H1 (cell line): ENCODE data around the gene LSM5. TPM values are rescaled to one million over a fixed set of nuclear protein-coding genes. Genes with fewer than 3 reads are reported as not detected.

Source experiments
- CTBP2 ChIP-seq: IDR thresholded peaks from 2 replicates; pipeline ENCODE4 v1.7.0; 2011; ENCODE audit warnings: borderline replicate concordance, mild to moderate bottlenecking, moderate library complexity, mixed read lengths, low read length; ENCODE audit not compliant: insufficient read depth, insufficient read length
- GABPA ChIP-seq: IDR thresholded peaks from 2 replicates; pipeline ENCODE4 v1.6.1; 2011; ENCODE audit warnings: mild to moderate bottlenecking, low read length, moderate library complexity, borderline replicate concordance; ENCODE audit not compliant: insufficient read depth
- POLR2A ChIP-seq, 2 experiments: IDR thresholded peaks; 1 replicate in 1 of 2; 2 replicates in 1 of 2; pipeline ENCODE4 v1.6.1; 2011; ENCODE audit warnings: low read depth in 2 of 2, low read length in 2 of 2, mild to moderate bottlenecking in 2 of 2; ENCODE audit errors: control extremely low read depth in 1 of 2
- USF2 ChIP-seq: IDR thresholded peaks from 2 replicates; pipeline ENCODE4 v1.6.1; 2011; ENCODE audit warnings: low read length, improper control_type of control experiment
- YY1 ChIP-seq: IDR thresholded peaks from 2 replicates; pipeline ENCODE4 v1.6.1; 2011; ENCODE audit warnings: low read depth, mild to moderate bottlenecking, low read length
- polyA plus RNA-seq, 7 experiments: library from polyadenylated mRNA; depleted of rRNA in 3 of 7; stranded (reverse) in 5 of 7; unstranded in 2 of 7; fragments of >200 nt in 5 of 7; fragments of 200-250 nt in 2 of 7; gene quantifications; 1 replicate in 5 of 7; 2 replicates in 1 of 7; 4 replicates in 1 of 7; pipeline versions ENCODE4 v1.2.1 to v1.2.3, GENCODE V29; 2011 to 2013; ENCODE audit warnings: missing spikeins in 2 of 7, mixed read lengths in 2 of 7
- total RNA-seq: library from RNA; stranded (reverse); fragmentation: NEBNext Ultra II Directional; extraction: Animal tissue kit (Norgen Biotek cat#: 25700); gene quantifications from 2 replicates; pipeline ENCODE4 v1.2.1, GENCODE V29; 2021
- TF ChIP-seq, protein P1 (sequence below): fragments of 300-600 bp; sonication (generic); IDR thresholded peaks from 2 replicates; pipeline ENCODE4 v1.7.1; 2012; ENCODE audit warnings: low read length, moderate library complexity, mild to moderate bottlenecking, inconsistent platforms; ENCODE audit not compliant: insufficient replicate concordance

LSM5 gene
- total and polyA plus RNA-seq, 2 of the 8 experiments (the other 6 are each of a cell fraction or from before 2014, with no cell fraction given): 58.9 to 103 TPM

DNA sequence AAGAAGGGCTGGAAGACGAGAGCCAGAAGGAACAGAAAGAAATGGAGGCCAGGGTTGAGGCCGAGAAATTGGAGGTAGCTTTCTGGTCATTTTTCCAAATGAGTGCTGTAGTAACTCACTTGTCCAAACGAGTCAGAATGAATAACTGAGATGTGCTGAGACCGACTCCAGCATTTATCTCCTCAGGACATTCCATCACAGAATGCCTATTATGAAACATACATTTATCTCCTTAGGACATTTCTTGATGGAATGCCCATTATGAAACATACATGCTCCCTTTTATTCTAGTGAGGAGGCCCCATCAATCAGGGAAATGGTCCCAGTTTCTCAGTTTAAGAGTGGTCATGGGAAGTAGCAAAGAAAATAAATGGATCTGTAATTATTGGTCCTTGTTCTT, 21.6 kb upstream of the LSM5 start (continued):
- TF ChIP-seq, protein P1, sequence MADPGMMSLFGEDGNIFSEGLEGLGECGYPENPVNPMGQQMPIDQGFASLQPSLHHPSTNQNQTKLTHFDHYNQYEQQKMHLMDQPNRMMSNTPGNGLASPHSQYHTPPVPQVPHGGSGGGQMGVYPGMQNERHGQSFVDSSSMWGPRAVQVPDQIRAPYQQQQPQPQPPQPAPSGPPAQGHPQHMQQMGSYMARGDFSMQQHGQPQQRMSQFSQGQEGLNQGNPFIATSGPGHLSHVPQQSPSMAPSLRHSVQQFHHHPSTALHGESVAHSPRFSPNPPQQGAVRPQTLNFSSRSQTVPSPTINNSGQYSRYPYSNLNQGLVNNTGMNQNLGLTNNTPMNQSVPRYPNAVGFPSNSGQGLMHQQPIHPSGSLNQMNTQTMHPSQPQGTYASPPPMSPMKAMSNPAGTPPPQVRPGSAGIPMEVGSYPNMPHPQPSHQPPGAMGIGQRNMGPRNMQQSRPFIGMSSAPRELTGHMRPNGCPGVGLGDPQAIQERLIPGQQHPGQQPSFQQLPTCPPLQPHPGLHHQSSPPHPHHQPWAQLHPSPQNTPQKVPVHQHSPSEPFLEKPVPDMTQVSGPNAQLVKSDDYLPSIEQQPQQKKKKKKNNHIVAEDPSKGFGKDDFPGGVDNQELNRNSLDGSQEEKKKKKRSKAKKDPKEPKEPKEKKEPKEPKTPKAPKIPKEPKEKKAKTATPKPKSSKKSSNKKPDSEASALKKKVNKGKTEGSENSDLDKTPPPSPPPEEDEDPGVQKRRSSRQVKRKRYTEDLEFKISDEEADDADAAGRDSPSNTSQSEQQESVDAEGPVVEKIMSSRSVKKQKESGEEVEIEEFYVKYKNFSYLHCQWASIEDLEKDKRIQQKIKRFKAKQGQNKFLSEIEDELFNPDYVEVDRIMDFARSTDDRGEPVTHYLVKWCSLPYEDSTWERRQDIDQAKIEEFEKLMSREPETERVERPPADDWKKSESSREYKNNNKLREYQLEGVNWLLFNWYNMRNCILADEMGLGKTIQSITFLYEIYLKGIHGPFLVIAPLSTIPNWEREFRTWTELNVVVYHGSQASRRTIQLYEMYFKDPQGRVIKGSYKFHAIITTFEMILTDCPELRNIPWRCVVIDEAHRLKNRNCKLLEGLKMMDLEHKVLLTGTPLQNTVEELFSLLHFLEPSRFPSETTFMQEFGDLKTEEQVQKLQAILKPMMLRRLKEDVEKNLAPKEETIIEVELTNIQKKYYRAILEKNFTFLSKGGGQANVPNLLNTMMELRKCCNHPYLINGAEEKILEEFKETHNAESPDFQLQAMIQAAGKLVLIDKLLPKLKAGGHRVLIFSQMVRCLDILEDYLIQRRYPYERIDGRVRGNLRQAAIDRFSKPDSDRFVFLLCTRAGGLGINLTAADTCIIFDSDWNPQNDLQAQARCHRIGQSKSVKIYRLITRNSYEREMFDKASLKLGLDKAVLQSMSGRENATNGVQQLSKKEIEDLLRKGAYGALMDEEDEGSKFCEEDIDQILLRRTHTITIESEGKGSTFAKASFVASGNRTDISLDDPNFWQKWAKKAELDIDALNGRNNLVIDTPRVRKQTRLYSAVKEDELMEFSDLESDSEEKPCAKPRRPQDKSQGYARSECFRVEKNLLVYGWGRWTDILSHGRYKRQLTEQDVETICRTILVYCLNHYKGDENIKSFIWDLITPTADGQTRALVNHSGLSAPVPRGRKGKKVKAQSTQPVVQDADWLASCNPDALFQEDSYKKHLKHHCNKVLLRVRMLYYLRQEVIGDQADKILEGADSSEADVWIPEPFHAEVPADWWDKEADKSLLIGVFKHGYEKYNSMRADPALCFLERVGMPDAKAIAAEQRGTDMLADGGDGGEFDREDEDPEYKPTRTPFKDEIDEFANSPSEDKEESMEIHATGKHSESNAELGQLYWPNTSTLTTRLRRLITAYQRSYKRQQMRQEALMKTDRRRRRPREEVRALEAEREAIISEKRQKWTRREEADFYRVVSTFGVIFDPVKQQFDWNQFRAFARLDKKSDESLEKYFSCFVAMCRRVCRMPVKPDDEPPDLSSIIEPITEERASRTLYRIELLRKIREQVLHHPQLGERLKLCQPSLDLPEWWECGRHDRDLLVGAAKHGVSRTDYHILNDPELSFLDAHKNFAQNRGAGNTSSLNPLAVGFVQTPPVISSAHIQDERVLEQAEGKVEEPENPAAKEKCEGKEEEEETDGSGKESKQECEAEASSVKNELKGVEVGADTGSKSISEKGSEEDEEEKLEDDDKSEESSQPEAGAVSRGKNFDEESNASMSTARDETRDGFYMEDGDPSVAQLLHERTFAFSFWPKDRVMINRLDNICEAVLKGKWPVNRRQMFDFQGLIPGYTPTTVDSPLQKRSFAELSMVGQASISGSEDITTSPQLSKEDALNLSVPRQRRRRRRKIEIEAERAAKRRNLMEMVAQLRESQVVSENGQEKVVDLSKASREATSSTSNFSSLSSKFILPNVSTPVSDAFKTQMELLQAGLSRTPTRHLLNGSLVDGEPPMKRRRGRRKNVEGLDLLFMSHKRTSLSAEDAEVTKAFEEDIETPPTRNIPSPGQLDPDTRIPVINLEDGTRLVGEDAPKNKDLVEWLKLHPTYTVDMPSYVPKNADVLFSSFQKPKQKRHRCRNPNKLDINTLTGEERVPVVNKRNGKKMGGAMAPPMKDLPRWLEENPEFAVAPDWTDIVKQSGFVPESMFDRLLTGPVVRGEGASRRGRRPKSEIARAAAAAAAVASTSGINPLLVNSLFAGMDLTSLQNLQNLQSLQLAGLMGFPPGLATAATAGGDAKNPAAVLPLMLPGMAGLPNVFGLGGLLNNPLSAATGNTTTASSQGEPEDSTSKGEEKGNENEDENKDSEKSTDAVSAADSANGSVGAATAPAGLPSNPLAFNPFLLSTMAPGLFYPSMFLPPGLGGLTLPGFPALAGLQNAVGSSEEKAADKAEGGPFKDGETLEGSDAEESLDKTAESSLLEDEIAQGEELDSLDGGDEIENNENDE: no peak
- TF ChIP-seq GABPA: no peak
- no peak for TF ChIP-seq CTBP2
- TF ChIP-seq POLR2A (IDR thresholded peaks at IDR 0.05; ENCODE audit: control extremely low read depth in 1 of 2, low read depth in 2 of 2, low read length in 2 of 2): no peak
- TF ChIP-seq USF2: no peak
- TF ChIP-seq YY1: no peak
